Measurements from ENCODE around the gene PRKCG. TPM values are rescaled to one million over a fixed set of nuclear protein-coding genes. Genes with fewer than 3 reads are reported as not detected.

PRKCG gene
- total and polyA plus RNA-seq, 4 experiments from 2014 or later, result 0.06 TPM; not detected in 3

- Histone ChIP-seq H3K27ac (ENCODE audit: low read depth, low read length) (no peak within 1 kb of the TSS), H3K36me3 (ENCODE audit: insufficient read depth, low read length) (no peaks in the 10 kb centered on the region), H3K4me3 (ENCODE audit: low read length in 2 of 2) (no peak within 1 kb of the TSS), H3K9me3 (ENCODE audit: control insufficient read depth in 1 of 2, low read length in 2 of 2) (no peaks in the 10 kb centered on the region), H3K4me1 (ENCODE audit: insufficient read depth, low read length) (peaks cover 16% of the 10 kb centered on the region), H3K27me3 (ENCODE audit: insufficient read depth, low read length) (peaks cover 42% of the 10 kb centered on the region)
- intact Hi-C loops (cut with micrococcal nuclease), result loop anchor here (10.0 kb wide), 1 partner anchor 116 kb away; no protein-coding TSS in a partner anchor
- peak within 1 kb of the TSS in 7 of 8 donors; percentile 25 to 76 (median 62) for H3K4me3 Mint-ChIP-seq
- POLR2A ChIA-PET (ENCODE audit: partially characterized antibody), result no interaction called here
- DNase-seq, result no peak
- peaks cover 47 to 62% of the 10 kb centered on the region in 2 donors for H3K27me3 Mint-ChIP-seq
- peaks cover 0 to 3% of the 10 kb centered on the region in 2 donors for H3K36me3 Mint-ChIP-seq
- peaks cover 0 to 8% (median 3%) of the 10 kb centered on the region in 8 donors for H3K9me3 Mint-ChIP-seq
- H3K4me1 Mint-ChIP-seq, result peaks cover 17 to 37% (median 25%) of the 10 kb centered on the region in 4 donors
- CTCF ChIA-PET (ENCODE audit: partially characterized antibody), result no interaction called here
- H3K27ac Mint-ChIP-seq, result peak within 1 kb of the TSS in 3 of 7 donors; percentile 29 to 84 (median 48)
Measured at GRCh38 chr19:53908935-53909415, 27.0 kb downstream of the PRKCG start, which contains the start of gene CACNG7. Gene CACNG7, plus strand, starts transcription at chr19:53909278. Its CDS starts 3,554 bp downstream, at chr19:53912832.

- peaks cover 16% of the 10 kb centered on the region for H3K4me1 ChIP-seq (ENCODE audit: insufficient read depth, low read length)
- CTCF ChIA-PET (ENCODE audit: partially characterized antibody), result no interaction called here
- DNase-seq, result no peak
- H3K4me3 ChIP-seq (ENCODE audit: low read length in 2 of 2), result no peak overlapping the region
- peaks cover 0 to 3% of the 10 kb centered on the region in 2 donors for H3K36me3 Mint-ChIP-seq
- H3K9me3 ChIP-seq (ENCODE audit: control insufficient read depth in 1 of 2, low read length in 2 of 2), result no peaks in the 10 kb centered on the region
- intact Hi-C loops (cut with micrococcal nuclease), result loop anchor here (10.0 kb wide), 1 partner anchor 115 kb away; no protein-coding TSS in a partner anchor
- H3K27ac Mint-ChIP-seq, result no peak overlapping the region
- no peak overlapping the region for H3K27ac ChIP-seq (ENCODE audit: low read depth, low read length)
- POLR2A ChIA-PET (ENCODE audit: partially characterized antibody), result no interaction called here
- H3K9me3 Mint-ChIP-seq, result peaks cover 0 to 8% (median 3%) of the 10 kb centered on the region in 8 donors
- peaks cover 46% of the 10 kb centered on the region for H3K27me3 ChIP-seq (ENCODE audit: insufficient read depth, low read length)
- H3K27me3 Mint-ChIP-seq, result peaks cover 42 to 56% of the 10 kb centered on the region in 2 donors
- no peaks in the 10 kb centered on the region for H3K36me3 ChIP-seq (ENCODE audit: insufficient read depth, low read length)
- peak overlapping the region in 1 of 8 donors; percentile 22 for H3K4me3 Mint-ChIP-seq
- H3K4me1 Mint-ChIP-seq, result peaks cover 17 to 32% (median 24%) of the 10 kb centered on the region in 4 donors
Measured at GRCh38 chr19:53909471-53910169, 27.6 kb downstream of the PRKCG start.

- H3K27me3 ChIP-seq (ENCODE audit: insufficient read depth, low read length), result peaks cover 46% of the 10 kb centered on the region
- Mint-ChIP-seq H3K27me3 (peaks cover 40 to 54% of the 10 kb centered on the region in 2 donors), H3K4me3 (peak overlapping the region in 1 of 8 donors; percentile 22)
Measured at GRCh38 chr19:53910170-53910518, 28.1 kb downstream of the PRKCG start.

GRCh38 chr19:53912653-53913052 is 30.7 kb downstream of the PRKCG start:
- Histone ChIP-seq H3K27me3 (ENCODE audit: insufficient read depth, low read length) (peaks cover 33% of the 10 kb centered on the region), H3K4me3 (ENCODE audit: low read length in 2 of 2) (no peak overlapping the region), H3K36me3 (ENCODE audit: insufficient read depth, low read length) (no peaks in the 10 kb centered on the region), H3K27ac (ENCODE audit: low read depth, low read length) (no peak overlapping the region), H3K9me3 (ENCODE audit: control insufficient read depth in 1 of 2, low read length in 2 of 2) (no peaks in the 10 kb centered on the region), H3K4me1 (ENCODE audit: insufficient read depth, low read length) (peaks cover 9% of the 10 kb centered on the region)
- H3K27ac Mint-ChIP-seq, result no peak overlapping the region
- peaks cover 0 to 8% (median 3%) of the 10 kb centered on the region in 8 donors for H3K9me3 Mint-ChIP-seq
- intact Hi-C loops (cut with micrococcal nuclease), result no loop called here
- no peak for DNase-seq
- ChIA-PET POLR2A (ENCODE audit: partially characterized antibody) (interaction anchor here (0.6 kb wide), 1 partner anchor 583 kb away, joined by 3 read pairs; no protein-coding TSS in a partner anchor), CTCF (ENCODE audit: partially characterized antibody) (interaction anchor here (1.5 to 1.6 kb wide), 2 partner anchors 8 to 34 kb away, joined by 5 read pairs; no protein-coding TSS in a partner anchor)
- H3K4me3 Mint-ChIP-seq, result no peak overlapping the region
- H3K27me3 Mint-ChIP-seq, result peaks cover 33 to 53% of the 10 kb centered on the region in 2 donors
- H3K4me1 Mint-ChIP-seq, result peaks cover 9 to 19% (median 12%) of the 10 kb centered on the region in 4 donors
- H3K36me3 Mint-ChIP-seq, result peaks cover 0 to 3% of the 10 kb centered on the region in 2 donors

More at GRCh38 chr19:53910170-53910518, 28.1 kb downstream of the PRKCG start:
- no peak overlapping the region for H3K27ac ChIP-seq (ENCODE audit: low read depth, low read length)
- POLR2A ChIA-PET (ENCODE audit: partially characterized antibody), result no interaction called here
- no peak for DNase-seq
- Mint-ChIP-seq H3K9me3 (peaks cover 0 to 8% (median 3%) of the 10 kb centered on the region in 8 donors), H3K4me1 (peaks cover 15 to 32% (median 22%) of the 10 kb centered on the region in 4 donors), H3K36me3 (peaks cover 0 to 3% of the 10 kb centered on the region in 2 donors), H3K27ac (no peak overlapping the region)
- peaks cover 16% of the 10 kb centered on the region for H3K4me1 ChIP-seq (ENCODE audit: insufficient read depth, low read length)
- H3K36me3 ChIP-seq (ENCODE audit: insufficient read depth, low read length), result no peaks in the 10 kb centered on the region
- intact Hi-C loops (cut with micrococcal nuclease), result no loop called here
- H3K9me3 ChIP-seq (ENCODE audit: control insufficient read depth in 1 of 2, low read length in 2 of 2), result no peaks in the 10 kb centered on the region
- no peak overlapping the region for H3K4me3 ChIP-seq (ENCODE audit: low read length in 2 of 2)
- CTCF ChIA-PET (ENCODE audit: partially characterized antibody), result no interaction called here

- Histone ChIP-seq H3K4me3 (ENCODE audit: low read length in 2 of 2) (no peak overlapping the region), H3K36me3 (ENCODE audit: insufficient read depth, low read length) (no peaks in the 10 kb centered on the region), H3K27ac (ENCODE audit: low read depth, low read length) (no peak overlapping the region), H3K9me3 (ENCODE audit: control insufficient read depth in 1 of 2, low read length in 2 of 2) (no peaks in the 10 kb centered on the region), H3K27me3 (ENCODE audit: insufficient read depth, low read length) (peaks cover 21% of the 10 kb centered on the region), H3K4me1 (ENCODE audit: insufficient read depth, low read length) (no peaks in the 10 kb centered on the region)
- Mint-ChIP-seq H3K36me3 (no peaks in the 10 kb centered on the region), H3K4me1 (peaks cover 0 to 1% (median 0%) of the 10 kb centered on the region in 4 donors), H3K9me3 (peaks cover 0 to 4% (median 1%) of the 10 kb centered on the region in 8 donors), H3K27ac (no peak overlapping the region), H3K27me3 (peaks cover 22 to 41% of the 10 kb centered on the region in 2 donors), H3K4me3 (no peak overlapping the region)
- intact Hi-C loops (cut with micrococcal nuclease), result no loop called here
- ChIA-PET CTCF (ENCODE audit: partially characterized antibody) (no interaction called here), POLR2A (ENCODE audit: partially characterized antibody) (no interaction called here)
- DNase-seq, result no peak
Measured at GRCh38 chr19:53915000-53915399, 33.0 kb downstream of the PRKCG start.

GRCh38 chr19:53916004-53916403 is 34.0 kb downstream of the PRKCG start:
- CTCF ChIA-PET (ENCODE audit: partially characterized antibody), result no interaction called here
- Mint-ChIP-seq H3K36me3 (no peaks in the 10 kb centered on the region), H3K27ac (no peak overlapping the region)

GRCh38 chr19:53917356-53917755 is 35.4 kb downstream of the PRKCG start:
- POLR2A ChIA-PET (ENCODE audit: partially characterized antibody), result no interaction called here
- intact Hi-C loops (cut with micrococcal nuclease), result no loop called here
- H3K4me3 Mint-ChIP-seq, result no peak overlapping the region

More at GRCh38 chr19:53916004-53916403, 34.0 kb downstream of the PRKCG start:
- intact Hi-C loops (cut with micrococcal nuclease), result no loop called here
- peaks cover 14% of the 10 kb centered on the region for H3K27me3 ChIP-seq (ENCODE audit: insufficient read depth, low read length)
- H3K4me1 ChIP-seq (ENCODE audit: insufficient read depth, low read length), result no peaks in the 10 kb centered on the region
- no peak for DNase-seq
- H3K4me3 Mint-ChIP-seq, result no peak overlapping the region
- H3K27me3 Mint-ChIP-seq, result peaks cover 15 to 31% of the 10 kb centered on the region in 2 donors
- H3K9me3 Mint-ChIP-seq, result peaks cover 0 to 4% (median 1%) of the 10 kb centered on the region in 8 donors
- no peaks in the 10 kb centered on the region for H3K36me3 ChIP-seq (ENCODE audit: insufficient read depth, low read length)
- H3K27ac ChIP-seq (ENCODE audit: low read depth, low read length), result no peak overlapping the region
- no peaks in the 10 kb centered on the region for H3K9me3 ChIP-seq (ENCODE audit: control insufficient read depth in 1 of 2, low read length in 2 of 2)
- no peak overlapping the region for H3K4me3 ChIP-seq (ENCODE audit: low read length in 2 of 2)
- no peaks in the 10 kb centered on the region for H3K4me1 Mint-ChIP-seq
- POLR2A ChIA-PET (ENCODE audit: partially characterized antibody), result no interaction called here

More at GRCh38 chr19:53917356-53917755, 35.4 kb downstream of the PRKCG start:
- Mint-ChIP-seq H3K36me3 (no peaks in the 10 kb centered on the region), H3K27ac (peak overlapping the region in 1 of 7 donors; percentile 3), H3K27me3 (peaks cover 12 to 21% of the 10 kb centered on the region in 2 donors), H3K9me3 (peaks cover 0 to 3% (median 0%) of the 10 kb centered on the region in 8 donors), H3K4me1 (no peaks in the 10 kb centered on the region)
- Histone ChIP-seq H3K9me3 (ENCODE audit: control insufficient read depth in 1 of 2, low read length in 2 of 2) (no peaks in the 10 kb centered on the region), H3K27me3 (ENCODE audit: insufficient read depth, low read length) (peaks cover 4% of the 10 kb centered on the region), H3K36me3 (ENCODE audit: insufficient read depth, low read length) (no peaks in the 10 kb centered on the region), H3K27ac (ENCODE audit: low read depth, low read length) (no peak overlapping the region), H3K4me3 (ENCODE audit: low read length in 2 of 2) (no peak overlapping the region), H3K4me1 (ENCODE audit: insufficient read depth, low read length) (no peaks in the 10 kb centered on the region)
- no peak for DNase-seq
- CTCF ChIA-PET (ENCODE audit: partially characterized antibody), result no interaction called here
